Stimulated activated CD4-positive, alpha-beta T cell treated with anti-CD3 and anti-CD28 coated beads, Interleukin-2, amount 100 ng/mL, for 48 hours (primary cell): ENCODE data around the gene ZNF587.
"Not testable (repeated sequence)": the region's sequence is repeated elsewhere in the genome, so short reads cannot be mapped to it uniquely, and the experiment has no call there.

Source experiments
- DNase-seq, 2 donors: peaks; one replicate each; pipeline ENCODE4 v3.0.0-alpha.2; 2020

Gene ZNF587

GRCh38 chr19:57888560-57889231 lies 39.0 kb downstream of the ZNF587 start, which contains the start of gene ZNF814:
ZNF814 (minus strand) TSS chr19:57889037; CDS start chr19:57888802, 235 bp downstream.
- peak; percentile 69 to 77 for DNase-seq

GRCh38 chr19:57890706-57891105 lies 41.0 kb downstream of the ZNF587 start:
- DNase-seq, result not testable (repeated sequence)

GRCh38 chr19:57900311-57900710 lies 50.7 kb downstream of the ZNF587 start:
- DNase-seq, result no peak

- no peak for DNase-seq
Observed at GRCh38 chr19:57903618-57904184, 54.0 kb downstream of the ZNF587 start.

GRCh38 chr19:57905258-57905657 lies 55.6 kb downstream of the ZNF587 start:
- no peak for DNase-seq

- no peak for DNase-seq
Observed at GRCh38 chr19:57907394-57907793, 57.7 kb downstream of the ZNF587 start.

- DNase-seq, result no peak
Observed at GRCh38 chr19:57914531-57914930, 64.9 kb downstream of the ZNF587 start.
